Activated B cell treated with CpG ODN at 0.5 μM for 24 hours (primary cell): ENCODE measurements around the gene ST8SIA4. TPM values are rescaled to one million over a fixed set of nuclear protein-coding genes. Genes with fewer than 3 reads are reported as not detected.

ENCODE experiments used
- ATAC-seq: fragments of 200-7000 bp; cut with Tn5 transposase; one replicate; pipeline ENCODE4 v1.10.0; 2021; ENCODE audit warnings: low read depth, mild to moderate bottlenecking, moderate library complexity
- CTCF ChIA-PET: fragments of 350-600 bp; sonication (Branson Sonifier 250); formaldehyde crosslinking; loops from one replicate; lab custom pipeline; 2021; ENCODE audit warnings: antibody characterized with exemption; lab: Charles Lee
- POLR2A ChIA-PET: fragments of 350-600 bp; sonication (Branson Sonifier 250); formaldehyde crosslinking; loops from one replicate; lab custom pipeline; 2021; ENCODE audit warnings: antibody characterized with exemption; lab: Charles Lee
- DNase-seq: peaks from one replicate; pipeline ENCODE4 v3.0.0; 2022
- H3K27ac Mint-ChIP-seq: one replicate; pipeline ENCODE4 v1.8.0; 2020; ENCODE audit warnings: mixed read lengths
- H3K27me3 Mint-ChIP-seq: one replicate; pipeline ENCODE4 v1.8.0; 2021; ENCODE audit warnings: mixed read lengths
- H3K36me3 Mint-ChIP-seq: one replicate; pipeline ENCODE4 v1.8.0; 2021; ENCODE audit warnings: low read depth, mixed read lengths
- H3K4me1 Mint-ChIP-seq: one replicate; pipeline ENCODE4 v1.8.0; 2021; ENCODE audit warnings: mixed read lengths
- H3K4me3 Mint-ChIP-seq: one replicate; pipeline ENCODE4 v1.8.0; 2020; ENCODE audit warnings: mild to moderate bottlenecking, mixed read lengths
- H3K9me3 Mint-ChIP-seq: one replicate; pipeline ENCODE4 v1.8.0; 2020; ENCODE audit warnings: mixed read lengths
- intact Hi-C: fragments of 100-400 bp; cut with micrococcal nuclease; formaldehyde crosslinking; loops from one replicate; pipeline ENCODE4 v1.15.1; 2024
- total RNA-seq: library from RNA; stranded (reverse); gene quantifications from 2 replicates; pipeline ENCODE4 v1.2.3, GENCODE V29; 2022
- TF ChIP-seq, protein P1 (sequence below): fragments of 200-600 bp; IDR thresholded peaks from one replicate; pipeline ENCODE4 v1.8.0; 2022; ENCODE audit warnings: antibody characterized with exemption, mild to moderate bottlenecking

Gene ST8SIA4
- total RNA-seq, 1 donor from 2014 or later: 125 TPM

DNA sequence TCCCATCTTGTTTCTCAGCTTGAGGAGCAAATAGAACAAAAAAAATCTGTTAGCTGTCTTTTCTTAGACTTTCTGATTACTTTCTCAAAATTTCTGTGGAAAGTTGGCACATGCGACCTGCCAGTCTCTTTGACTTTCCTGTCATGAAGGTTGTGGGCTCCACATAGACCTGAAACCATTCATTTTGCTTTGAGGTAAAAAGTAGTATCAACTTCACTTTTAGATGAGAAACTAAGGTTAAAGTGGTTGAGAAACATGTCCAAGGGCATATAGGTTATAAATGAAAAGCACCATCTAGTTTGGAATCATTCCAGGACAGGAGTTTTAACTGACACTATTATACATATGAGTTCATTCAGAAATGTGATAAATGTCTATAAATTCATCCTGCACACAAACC is 42.7 kb downstream of the ST8SIA4 start:
- H3K27ac Mint-ChIP-seq: peak overlapping the region; percentile 25
- peaks cover 53% of the 10 kb centered on the region for H3K36me3 Mint-ChIP-seq
- ChIA-PET POLR2A (interaction anchor here (7.0 kb wide), 1 partner anchor 41 kb away, joined by 153 read pairs; the partner anchor contains the start of gene ST8SIA4), CTCF (no interaction called here)
- TF ChIP-seq, protein P1, sequence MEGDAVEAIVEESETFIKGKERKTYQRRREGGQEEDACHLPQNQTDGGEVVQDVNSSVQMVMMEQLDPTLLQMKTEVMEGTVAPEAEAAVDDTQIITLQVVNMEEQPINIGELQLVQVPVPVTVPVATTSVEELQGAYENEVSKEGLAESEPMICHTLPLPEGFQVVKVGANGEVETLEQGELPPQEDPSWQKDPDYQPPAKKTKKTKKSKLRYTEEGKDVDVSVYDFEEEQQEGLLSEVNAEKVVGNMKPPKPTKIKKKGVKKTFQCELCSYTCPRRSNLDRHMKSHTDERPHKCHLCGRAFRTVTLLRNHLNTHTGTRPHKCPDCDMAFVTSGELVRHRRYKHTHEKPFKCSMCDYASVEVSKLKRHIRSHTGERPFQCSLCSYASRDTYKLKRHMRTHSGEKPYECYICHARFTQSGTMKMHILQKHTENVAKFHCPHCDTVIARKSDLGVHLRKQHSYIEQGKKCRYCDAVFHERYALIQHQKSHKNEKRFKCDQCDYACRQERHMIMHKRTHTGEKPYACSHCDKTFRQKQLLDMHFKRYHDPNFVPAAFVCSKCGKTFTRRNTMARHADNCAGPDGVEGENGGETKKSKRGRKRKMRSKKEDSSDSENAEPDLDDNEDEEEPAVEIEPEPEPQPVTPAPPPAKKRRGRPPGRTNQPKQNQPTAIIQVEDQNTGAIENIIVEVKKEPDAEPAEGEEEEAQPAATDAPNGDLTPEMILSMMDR: no peak
- H3K4me3 Mint-ChIP-seq: no peak overlapping the region
- H3K27me3 Mint-ChIP-seq: no peaks in the 10 kb centered on the region
- H3K4me1 Mint-ChIP-seq: peaks cover 52% of the 10 kb centered on the region
- ATAC-seq (no peak), DNase-seq (no peak)
- no peaks in the 10 kb centered on the region for H3K9me3 Mint-ChIP-seq
- intact Hi-C loops: no loop called here

DNA sequence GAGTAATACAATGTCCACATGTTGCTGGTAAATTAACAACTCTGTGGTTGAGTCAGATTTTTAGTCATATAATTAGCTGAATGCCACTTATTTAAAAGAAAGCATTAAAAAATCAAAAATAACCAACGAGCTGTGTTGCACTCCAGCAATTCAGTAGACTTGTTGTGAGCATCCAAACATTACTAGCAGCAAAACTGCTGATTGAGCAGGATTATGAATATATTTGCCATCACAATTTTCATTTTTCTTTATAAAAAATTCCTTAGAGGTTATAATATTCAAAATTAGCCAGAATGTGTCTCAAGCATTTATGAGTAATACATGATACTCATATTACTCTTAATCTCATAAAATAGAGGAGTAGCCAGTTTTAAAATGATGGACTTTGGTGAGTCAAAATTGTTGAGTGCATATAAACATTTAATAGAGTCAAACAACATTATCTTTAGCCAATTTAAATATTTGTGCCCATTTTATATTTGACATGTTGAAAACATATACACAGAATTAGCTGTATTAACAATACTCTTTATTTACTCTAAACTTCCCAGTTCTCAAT is 44.0 kb downstream of the ST8SIA4 start:
- intact Hi-C loops: no loop called here
- ATAC-seq (no peak), DNase-seq (no peak)
- Mint-ChIP-seq H3K27me3 (no peaks in the 10 kb centered on the region), H3K9me3 (no peaks in the 10 kb centered on the region), H3K4me1 (peaks cover 63% of the 10 kb centered on the region), H3K36me3 (peaks cover 54% of the 10 kb centered on the region), H3K4me3 (no peak overlapping the region), H3K27ac (peak overlapping the region; percentile 61)
- ChIA-PET CTCF (interaction anchor here (1.2 kb wide), 1 partner anchor 41 kb away, joined by 3 read pairs; no protein-coding TSS in a partner anchor), POLR2A (interaction anchor here (1.5 to 7.0 kb wide), 2 partner anchors 31 to 42 kb away, joined by 4 to 153 read pairs; partner anchors contain the start of gene ST8SIA4)
- TF ChIP-seq, protein P1: no peak

DNA sequence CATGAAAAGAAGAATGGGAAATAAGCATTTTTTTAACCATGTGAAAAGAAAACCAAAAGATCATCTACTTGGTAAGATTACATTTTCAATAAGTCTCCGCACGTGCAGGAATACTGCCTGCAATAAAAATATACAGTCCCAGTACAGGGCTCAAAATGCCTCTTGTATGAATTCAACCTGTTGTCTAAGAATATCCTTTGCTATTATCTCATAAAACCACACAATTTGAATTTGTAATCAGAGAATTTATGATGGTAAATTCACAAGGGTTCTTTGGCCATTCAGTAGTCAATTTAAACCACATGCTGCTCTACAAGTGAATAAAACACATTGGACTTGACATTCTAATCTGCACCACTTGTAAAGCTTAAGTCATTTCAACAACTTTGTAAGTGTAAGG is 46.6 kb downstream of the ST8SIA4 start:
- ChIA-PET POLR2A (interaction anchor here (1.0 to 7.0 kb wide), 5 partner anchors 14 to 76 kb away, joined by 3 to 153 read pairs (median 5); partner anchors contain the start of gene ST8SIA4), CTCF (interaction anchor here (0.6 to 1.4 kb wide), 4 partner anchors 44 to 233 kb away, joined by 3 to 4 read pairs (median 3); no protein-coding TSS in a partner anchor)
- H3K4me3 Mint-ChIP-seq: peak overlapping the region; percentile 72
- intact Hi-C loops: no loop called here
- H3K4me1 Mint-ChIP-seq: peaks cover 76% of the 10 kb centered on the region
- no peak for ATAC-seq
- no peaks in the 10 kb centered on the region for H3K27me3 Mint-ChIP-seq
- TF ChIP-seq, protein P1: no peak
- no peaks in the 10 kb centered on the region for H3K9me3 Mint-ChIP-seq
- peaks cover 49% of the 10 kb centered on the region for H3K36me3 Mint-ChIP-seq
- DNase-seq: no peak
- peak overlapping the region; percentile 86 for H3K27ac Mint-ChIP-seq

DNA sequence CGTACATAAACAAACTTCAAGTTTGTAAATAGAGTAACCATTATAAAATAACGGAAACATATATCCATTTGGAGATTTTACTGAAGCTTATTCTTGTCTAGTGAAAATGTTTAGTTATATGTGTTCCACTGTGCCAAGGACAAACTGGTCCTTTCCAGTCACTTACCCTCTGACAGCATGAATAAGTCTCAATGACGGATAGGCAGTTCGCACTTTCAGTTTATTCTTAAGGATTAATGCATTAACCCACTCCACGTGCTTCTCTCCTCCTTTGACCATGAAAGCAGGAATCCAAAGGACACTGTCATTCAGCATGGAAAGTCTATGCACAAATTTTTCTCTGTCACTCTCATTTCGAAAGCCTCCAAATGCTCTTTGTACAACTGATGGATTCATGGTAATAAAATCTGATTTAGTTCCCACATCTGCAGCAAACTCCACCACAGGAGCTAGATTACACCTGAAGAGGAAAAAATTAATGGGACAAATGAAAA is 47.1 kb downstream of the ST8SIA4 start:
- TF ChIP-seq, protein P1: no peak
- ChIA-PET POLR2A (interaction anchor here (1.0 to 7.0 kb wide), 5 partner anchors 13 to 76 kb away, joined by 3 to 153 read pairs (median 5); partner anchors contain the start of gene ST8SIA4), CTCF (interaction anchor here (0.6 to 1.4 kb wide), 3 partner anchors 45 to 233 kb away, joined by 3 to 4 read pairs (median 3); no protein-coding TSS in a partner anchor)
- H3K36me3 Mint-ChIP-seq: peaks cover 47% of the 10 kb centered on the region
- H3K9me3 Mint-ChIP-seq: no peaks in the 10 kb centered on the region
- peaks cover 73% of the 10 kb centered on the region for H3K4me1 Mint-ChIP-seq
- H3K27me3 Mint-ChIP-seq: no peaks in the 10 kb centered on the region
- H3K27ac Mint-ChIP-seq: peak overlapping the region; percentile 86
- H3K4me3 Mint-ChIP-seq: peak overlapping the region; percentile 72
- ATAC-seq (no peak), DNase-seq (no peak)
- intact Hi-C loops: loop anchor here (1.0 kb wide), 1 partner anchor 16 kb away; no protein-coding TSS in a partner anchor

DNA sequence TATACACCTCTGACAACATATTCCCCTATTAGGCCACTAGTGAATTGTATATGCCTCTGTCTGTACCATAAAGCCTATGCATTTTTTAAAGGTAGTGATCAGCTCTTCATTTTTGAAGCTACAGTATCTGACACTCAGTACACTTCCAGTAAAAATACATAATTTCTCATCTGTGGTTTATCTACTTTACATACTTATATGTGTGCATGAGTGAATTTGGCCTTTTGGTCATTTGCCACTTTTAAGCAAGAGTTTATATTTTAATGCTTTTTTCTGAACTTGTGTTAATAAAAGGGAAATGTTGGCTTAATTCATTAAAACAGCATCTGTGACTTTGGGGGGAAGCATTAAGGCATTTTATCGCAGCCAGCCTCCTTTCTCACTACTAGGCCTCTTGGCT is 47.8 kb downstream of the ST8SIA4 start:
- Mint-ChIP-seq H3K4me3 (peak overlapping the region; percentile 33), H3K4me1 (peaks cover 68% of the 10 kb centered on the region), H3K27ac (peak overlapping the region; percentile 83), H3K27me3 (no peaks in the 10 kb centered on the region), H3K36me3 (peaks cover 44% of the 10 kb centered on the region), H3K9me3 (no peaks in the 10 kb centered on the region)
- ChIA-PET POLR2A (interaction anchor here (1.0 to 7.0 kb wide), 5 partner anchors 15 to 75 kb away, joined by 3 to 153 read pairs (median 5); partner anchors contain the start of gene ST8SIA4), CTCF (interaction anchor here (1.0 kb wide), 1 partner anchor 27 kb away, joined by 3 read pairs; no protein-coding TSS in a partner anchor)
- no peak for ATAC-seq
- no peak for DNase-seq
- TF ChIP-seq, protein P1: no peak
- intact Hi-C loops: loop anchor here (1.0 kb wide), 1 partner anchor 17 kb away; no protein-coding TSS in a partner anchor
